ENCODE measurements around the gene SH3PXD2A.

The SH3PXD2A gene

GRCh38 chr10:103556383-103557007, 298.9 kb downstream of the SH3PXD2A start:
- no peaks in the 10 kb centered on the region for H3K36me3 ChIP-seq (ENCODE audit: control insufficient read depth, insufficient read depth, low read length)
- no peak for TF ChIP-seq CTCF (IDR thresholded peaks at IDR 0.05)
- peak overlapping the region; percentile 7 for H3K9ac ChIP-seq
- H3K9me3 ChIP-seq (ENCODE audit: control insufficient read depth, low read length) = no peaks in the 10 kb centered on the region
- peaks cover 14% of the 10 kb centered on the region for H3K79me2 ChIP-seq
- H3K27ac ChIP-seq = no peak overlapping the region
- no peaks in the 10 kb centered on the region for H3K27me3 ChIP-seq (ENCODE audit: control insufficient read depth, insufficient read depth, low read length)
- H3K4me2 ChIP-seq (ENCODE audit: low read length) = no peak overlapping the region
- no peak overlapping the region for H2AFZ ChIP-seq
- peaks cover 21% of the 10 kb centered on the region for H3K4me1 ChIP-seq
- H3K4me3 ChIP-seq (ENCODE audit: low read depth, low read length) = no peak overlapping the region

- H2AFZ ChIP-seq = peak overlapping the region; percentile 75
- no peak overlapping the region for H3K27ac ChIP-seq
- no peak overlapping the region for H3K4me3 ChIP-seq (ENCODE audit: low read depth, low read length)
- H3K36me3 ChIP-seq (ENCODE audit: control insufficient read depth, insufficient read depth, low read length) = no peaks in the 10 kb centered on the region
- no peaks in the 10 kb centered on the region for H3K9me3 ChIP-seq (ENCODE audit: control insufficient read depth, low read length)
- peaks cover 14% of the 10 kb centered on the region for H3K79me2 ChIP-seq
- no peak for TF ChIP-seq CTCF (IDR thresholded peaks at IDR 0.05)
- H3K27me3 ChIP-seq (ENCODE audit: control insufficient read depth, insufficient read depth, low read length) = no peaks in the 10 kb centered on the region
- H3K4me1 ChIP-seq = peaks cover 21% of the 10 kb centered on the region
- H3K4me2 ChIP-seq (ENCODE audit: low read length) = peak overlapping the region; percentile 69
- H3K9ac ChIP-seq = peak overlapping the region; percentile 53
Measured at GRCh38 chr10:103555712-103556111, 299.7 kb downstream of the SH3PXD2A start.

GRCh38 chr10:103555325-103555649, 300.1 kb downstream of the SH3PXD2A start:
- Histone ChIP-seq H3K9me3 (ENCODE audit: control insufficient read depth, low read length) (no peaks in the 10 kb centered on the region), H3K27me3 (ENCODE audit: control insufficient read depth, insufficient read depth, low read length) (no peaks in the 10 kb centered on the region), H3K4me1 (peaks cover 21% of the 10 kb centered on the region), H3K27ac (no peak overlapping the region), H3K9ac (peak overlapping the region; percentile 53), H3K79me2 (peaks cover 14% of the 10 kb centered on the region), H3K4me3 (ENCODE audit: low read depth, low read length) (no peak overlapping the region), H3K36me3 (ENCODE audit: control insufficient read depth, insufficient read depth, low read length) (no peaks in the 10 kb centered on the region), H2AFZ (peak overlapping the region; percentile 75), H3K4me2 (ENCODE audit: low read length) (peak overlapping the region; percentile 69)
- TF ChIP-seq CTCF (IDR thresholded peaks at IDR 0.05) = no peak

GRCh38 chr10:103554488-103555324, 300.7 kb downstream of the SH3PXD2A start:
- Histone ChIP-seq H3K4me3 (ENCODE audit: low read depth, low read length) (no peak overlapping the region), H2AFZ (peak overlapping the region; percentile 75), H3K27ac (peak overlapping the region; percentile 41), H3K4me2 (ENCODE audit: low read length) (peak overlapping the region; percentile 69), H3K36me3 (ENCODE audit: control insufficient read depth, insufficient read depth, low read length) (no peaks in the 10 kb centered on the region), H3K9me3 (ENCODE audit: control insufficient read depth, low read length) (no peaks in the 10 kb centered on the region), H3K4me1 (peaks cover 22% of the 10 kb centered on the region), H3K79me2 (peaks cover 9% of the 10 kb centered on the region), H3K27me3 (ENCODE audit: control insufficient read depth, insufficient read depth, low read length) (no peaks in the 10 kb centered on the region), H3K9ac (no peak overlapping the region)
- TF ChIP-seq CTCF (IDR thresholded peaks at IDR 0.05) = no peak

Measured in parathyroid adenoma (tissue), 2 donors.